HG02642 (cell line): ENCODE results near the gene BROX.

Experiments
- ATAC-seq: cut with Tn5 transposase; IDR thresholded peaks from one replicate; pipeline ENCODE4 v1.9.1; 2021; ENCODE audit warnings: mild to moderate bottlenecking; ENCODE audit not compliant: unreplicated experiment, poor library complexity

BROX gene

DNA sequence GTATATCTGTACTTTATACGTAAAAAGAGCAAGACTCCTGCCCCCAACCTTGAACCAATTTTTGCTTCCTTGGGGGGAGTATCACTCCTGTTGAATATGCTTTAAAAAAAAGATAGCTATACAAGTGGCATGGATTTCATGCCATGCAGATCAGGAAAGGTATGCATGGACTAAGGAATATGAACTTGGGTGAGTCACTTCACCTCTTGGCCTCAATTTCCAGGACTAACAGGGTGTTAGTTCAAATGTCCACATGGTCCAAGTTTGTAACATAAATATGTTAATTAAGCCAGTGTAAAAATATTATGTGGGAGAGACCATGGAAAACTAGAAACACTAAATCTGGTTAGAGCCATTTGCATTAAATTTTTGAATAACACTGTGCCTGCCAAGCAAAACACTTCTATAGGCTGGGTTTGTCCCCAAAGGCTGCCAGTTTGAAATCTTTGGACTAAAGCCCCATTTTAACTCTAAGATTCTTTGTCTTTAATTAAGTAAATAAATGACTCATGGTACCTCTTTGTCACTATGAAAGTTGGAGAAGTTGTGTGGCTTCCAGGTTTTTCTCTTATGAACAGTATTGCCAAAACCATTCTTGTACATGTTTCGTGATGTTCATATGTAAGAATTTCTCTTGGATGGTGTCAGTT is 57.7 kb downstream of the BROX start:
- ATAC-seq = no peak

DNA sequence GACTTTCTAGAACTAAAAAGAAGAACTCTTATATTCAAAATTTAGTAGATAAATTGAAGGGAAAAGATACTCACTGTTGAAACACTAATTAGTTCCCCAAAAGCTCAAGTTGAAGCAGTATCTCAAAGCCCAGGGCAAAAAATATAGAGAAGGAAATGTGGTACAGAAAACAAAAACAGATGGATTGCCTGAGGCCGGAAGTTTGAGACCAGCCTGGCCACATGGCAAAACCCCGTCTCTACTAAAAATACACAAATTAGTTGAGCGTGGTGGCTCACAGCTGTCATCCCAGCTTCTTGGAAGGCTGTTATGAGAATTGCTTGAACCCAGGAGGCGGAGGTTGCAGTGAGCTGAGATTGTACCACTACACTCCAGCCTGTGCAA is 60.6 kb downstream of the BROX start:
- peak; percentile 91 for ATAC-seq

DNA sequence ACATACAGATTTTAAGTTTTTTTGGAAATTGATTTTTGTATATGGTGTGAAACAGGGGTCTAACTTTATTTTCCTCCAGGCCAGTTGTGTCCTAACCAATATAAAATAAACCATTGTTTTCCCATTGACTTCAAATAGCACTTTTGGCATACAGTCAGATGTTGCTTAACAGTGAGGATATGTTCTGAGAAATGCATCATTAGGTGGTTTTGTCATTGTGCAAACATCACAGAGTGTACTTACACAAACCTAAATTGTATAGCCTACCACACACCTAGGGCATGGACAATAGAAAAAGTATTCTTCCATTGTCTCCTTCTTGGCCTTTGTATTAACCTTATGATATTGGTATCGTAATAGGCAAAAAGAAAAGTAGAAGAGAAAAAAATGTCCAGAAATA is 65.1 kb downstream of the BROX start:
- ATAC-seq = no peak

DNA sequence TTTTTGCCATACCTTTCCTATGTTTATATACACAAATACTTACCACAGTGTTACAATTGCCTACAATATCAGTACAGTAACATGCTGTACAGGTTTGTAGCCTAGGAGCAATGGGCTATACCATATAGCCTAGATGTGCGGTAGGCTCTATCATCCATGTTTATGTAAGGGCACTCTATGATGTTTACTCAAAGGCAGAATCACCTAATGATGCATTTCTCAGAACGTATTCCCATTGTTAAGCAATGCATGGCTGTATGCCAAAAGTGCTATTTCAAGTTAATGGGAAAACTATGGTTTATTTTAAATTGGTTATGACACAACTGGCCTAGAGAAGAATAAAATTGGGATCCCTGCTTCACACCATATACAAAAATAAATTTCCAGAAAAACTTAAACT is 65.6 kb downstream of the BROX start:
- no peak for ATAC-seq

DNA sequence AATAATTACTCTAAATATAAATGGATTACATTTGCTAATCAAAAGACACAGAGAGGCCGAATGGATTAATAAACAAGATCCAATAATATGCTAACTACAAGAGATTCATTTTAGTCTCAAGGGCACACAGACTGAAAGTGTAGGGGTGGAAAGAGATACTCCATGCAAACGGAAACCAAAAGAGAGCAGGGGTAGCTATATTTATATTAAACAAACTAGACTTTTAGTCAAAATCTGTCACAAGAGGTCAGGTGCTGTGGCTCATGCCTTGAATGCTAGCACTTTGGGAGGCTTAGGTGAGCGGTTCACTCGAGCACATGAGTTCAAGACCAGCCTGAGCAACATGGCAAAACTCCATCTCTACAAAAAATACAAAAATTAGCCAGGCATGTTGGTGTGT is 68.9 kb downstream of the BROX start:
- ATAC-seq = peak; percentile 75

DNA sequence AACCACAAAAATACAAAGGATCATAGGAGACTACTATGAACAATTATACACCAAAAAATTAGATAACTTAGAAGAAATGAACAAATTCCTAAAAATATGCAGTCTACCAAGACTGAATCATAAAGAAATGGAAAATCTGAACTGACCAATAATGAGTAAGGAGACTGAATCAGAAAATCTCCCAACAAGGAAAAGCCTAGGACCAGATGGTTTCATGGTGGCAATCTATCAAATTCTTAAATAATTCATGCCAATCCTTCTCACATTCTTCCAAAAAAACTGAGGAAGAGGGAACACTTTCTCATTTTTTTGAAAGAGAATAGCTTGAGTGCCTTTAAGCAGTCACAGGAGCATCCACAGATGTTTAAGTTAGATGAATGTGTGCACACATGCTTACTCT is 70.7 kb downstream of the BROX start:
- ATAC-seq = no peak

DNA sequence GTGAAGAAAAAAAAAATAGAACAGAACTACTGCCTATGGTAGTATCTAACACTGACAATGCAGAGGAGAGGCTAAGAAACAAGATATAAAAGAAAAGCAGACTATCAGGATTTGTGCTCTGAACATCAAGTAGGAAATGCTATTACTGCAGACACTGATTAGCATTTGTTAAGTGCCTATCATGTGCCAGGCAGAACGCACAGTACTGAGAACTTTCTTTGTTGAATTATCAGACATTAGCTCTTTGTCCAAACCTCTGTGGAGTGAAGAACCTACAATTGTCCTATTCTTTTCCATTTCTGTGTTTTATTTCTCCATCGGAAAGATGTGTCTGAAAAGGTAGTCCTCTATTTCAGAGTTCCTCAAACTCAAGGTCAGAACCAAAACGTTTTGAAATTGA is 72.0 kb downstream of the BROX start:
- no peak for ATAC-seq
